Upper lobe of left lung (tissue), 6 donors: ENCODE data around the gene P4HTM. TPM values are rescaled to one million over a fixed set of nuclear protein-coding genes. Genes with fewer than 3 reads are reported as not detected.

Experiments used
- ATAC-seq, 2 donors: fragments of 200-7000 bp; cut with Tn5 transposase; one replicate each; pipeline ENCODE4 v1.9.1; 2022; ENCODE audit warnings: mild to moderate bottlenecking in 2 of 2, moderate library complexity in 2 of 2; ENCODE audit not compliant: low FRiP score in 2 of 2
- DNase-seq, 2 donors: peaks; one replicate each; pipeline ENCODE4 v3.0.0-alpha.2; 2019 to 2020
- H3K27ac ChIP-seq, 4 donors: fragments of 200-600 bp; sonication (generic); one replicate each; pipeline ENCODE4 v1.5.1; 2016 to 2019
- H3K27me3 ChIP-seq, 4 donors: fragments of 200-600 bp; sonication (generic); one replicate each; pipeline ENCODE4 v1.5.1; 2017 to 2019
- H3K36me3 ChIP-seq, 4 donors: fragments of 200-600 bp; sonication (generic); one replicate each; pipeline ENCODE4 v1.5.1; 2016 to 2019
- H3K4me1 ChIP-seq, 4 donors: fragments of 200-600 bp; sonication (generic); one replicate each; pipeline ENCODE4 v1.5.1; 2018 to 2019
- H3K4me3 ChIP-seq, 4 donors: fragments of 200-600 bp; sonication (generic); one replicate each; pipeline ENCODE4 v1.5.1; 2017 to 2019; ENCODE audit warnings: mild to moderate bottlenecking in 2 of 4, moderate library complexity in 1 of 4
- H3K9me3 ChIP-seq, 4 donors: fragments of 200-600 bp; sonication (generic); one replicate each; pipeline ENCODE4 v1.5.1; 2018 to 2019
- CTCF ChIP-seq, 6 experiments: fragments of 450-650 bp in 4 of 6; fragments of 200-600 bp in 2 of 6; sonication (generic) in 2 of 6; IDR thresholded peaks; one replicate each; pipeline ENCODE4 v1.5.1; 2016 to 2019; ENCODE audit warnings: antibody characterized with exemption in 6 of 6
- EP300 ChIP-seq, 4 donors: sonication (generic); formaldehyde crosslinking; IDR thresholded peaks; one replicate each; pipeline ENCODE4 v1.5.1; 2017; ENCODE audit warnings: antibody characterized with exemption in 4 of 4, control low read depth in 2 of 4
- POLR2A ChIP-seq, 4 donors: fragments of 450-650 bp; IDR thresholded peaks; one replicate each; pipeline ENCODE4 v1.5.1; 2016 to 2017; ENCODE audit warnings: antibody characterized with exemption in 4 of 4, mild to moderate bottlenecking in 2 of 4
- POLR2AphosphoS5 ChIP-seq, 2 donors: sonication (generic); formaldehyde crosslinking; IDR thresholded peaks; one replicate each; pipeline ENCODE4 v1.5.1; 2017; ENCODE audit warnings: antibody characterized with exemption in 2 of 2
- WGBS, 2 donors: methylation state at CpG; one replicate each; pipeline ENCODE4 v1.1.5; 2017 to 2018; 5-methylcytosine and 5-hydroxymethylcytosine counted together
- total RNA-seq, 6 donors: library from RNA; depleted of rRNA in 4 of 6; stranded (reverse); fragments of >200 nt in 4 of 6; gene quantifications; one replicate each; pipeline versions ENCODE4 v1.1.0 to v1.2.1, GENCODE V29; 2016 to 2021
- donor health status: DM: no; HTN: no; CAD: no; lungs with moderate emphysema.
- donor health status: DM: no; HTN: yes; CAD: no; lungs with severe emphysema.

The P4HTM gene
- total RNA-seq, 6 donors from 2014 or later, result 44.2 to 184 (median 69.9) TPM

GRCh38 chr3:48960841-48961413 is 29.1 kb upstream of the P4HTM start:
- peaks cover 14 to 49% (median 31%) of the 10 kb centered on the region in 4 donors for H3K36me3 ChIP-seq
- TF ChIP-seq POLR2AphosphoS5 (IDR thresholded peaks at IDR 0.05), result no peak
- no peak for TF ChIP-seq EP300 (IDR thresholded peaks at IDR 0.05)
- no peak for TF ChIP-seq POLR2A (IDR thresholded peaks at IDR 0.05)
- TF ChIP-seq CTCF (IDR thresholded peaks at IDR 0.05), result no peak
- H3K27me3 ChIP-seq, result no peaks in the 10 kb centered on the region
- DNase-seq (no peak), ATAC-seq (no peak)
- no peaks in the 10 kb centered on the region for H3K4me1 ChIP-seq
- H3K4me3 ChIP-seq, result no peak overlapping the region
- no peaks in the 10 kb centered on the region for H3K9me3 ChIP-seq
- H3K27ac ChIP-seq, result no peak overlapping the region
- 76 to 81% methylated on average over 4 of the region's 4 CpGs for WGBS, 2 donors

- H3K9me3 ChIP-seq, result no peaks in the 10 kb centered on the region
- WGBS, 2 donors, result 90 to 92% methylated on average over 2 of the region's 2 CpGs
- H3K27ac ChIP-seq, result no peak overlapping the region
- H3K4me1 ChIP-seq, result no peaks in the 10 kb centered on the region
- H3K27me3 ChIP-seq, result no peaks in the 10 kb centered on the region
- ATAC-seq (no peak), DNase-seq (no peak)
- peaks cover 15 to 60% (median 36%) of the 10 kb centered on the region in 4 donors for H3K36me3 ChIP-seq
- TF ChIP-seq POLR2AphosphoS5 (IDR thresholded peaks at IDR 0.05) (no peak), CTCF (IDR thresholded peaks at IDR 0.05) (no peak), EP300 (IDR thresholded peaks at IDR 0.05) (no peak), POLR2A (IDR thresholded peaks at IDR 0.05) (no peak)
- no peak overlapping the region for H3K4me3 ChIP-seq
These were observed 27.7 kb upstream of the P4HTM start for GRCh38 chr3:48962340-48962739.

GRCh38 chr3:48962939-48963338 is 27.1 kb upstream of the P4HTM start:
- Histone ChIP-seq H3K4me3 (no peak overlapping the region), H3K4me1 (no peaks in the 10 kb centered on the region), H3K9me3 (no peaks in the 10 kb centered on the region), H3K27me3 (no peaks in the 10 kb centered on the region), H3K36me3 (peaks cover 15 to 62% (median 35%) of the 10 kb centered on the region in 4 donors), H3K27ac (no peak overlapping the region)
- ATAC-seq (no peak), DNase-seq (no peak)
- WGBS, 2 donors, result 92 to 98% methylated on average over 4 of the region's 4 CpGs
- no peak for TF ChIP-seq CTCF (IDR thresholded peaks at IDR 0.05)
- no peak for TF ChIP-seq EP300 (IDR thresholded peaks at IDR 0.05)
- TF ChIP-seq POLR2A (IDR thresholded peaks at IDR 0.05), result no peak
- no peak for TF ChIP-seq POLR2AphosphoS5 (IDR thresholded peaks at IDR 0.05)

GRCh38 chr3:48963591-48963990 is 26.4 kb upstream of the P4HTM start:
- H3K9me3 ChIP-seq, result no peaks in the 10 kb centered on the region
- TF ChIP-seq CTCF (IDR thresholded peaks at IDR 0.05) (no peak), POLR2A (IDR thresholded peaks at IDR 0.05) (no peak), POLR2AphosphoS5 (IDR thresholded peaks at IDR 0.05) (no peak), EP300 (IDR thresholded peaks at IDR 0.05) (no peak)
- no peak for DNase-seq
- no peaks in the 10 kb centered on the region for H3K4me1 ChIP-seq
- no peak overlapping the region for H3K4me3 ChIP-seq
- no peaks in the 10 kb centered on the region for H3K27me3 ChIP-seq
- ATAC-seq, result no peak
- no peak overlapping the region for H3K27ac ChIP-seq
- 85 to 86% methylated on average over 2 of the region's 2 CpGs for WGBS, 2 donors
- peaks cover 12 to 62% (median 35%) of the 10 kb centered on the region in 4 donors for H3K36me3 ChIP-seq

GRCh38 chr3:48966367-48966766 is 23.7 kb upstream of the P4HTM start:
- TF ChIP-seq POLR2AphosphoS5 (IDR thresholded peaks at IDR 0.05), result no peak
- TF ChIP-seq EP300 (IDR thresholded peaks at IDR 0.05), result no peak
- TF ChIP-seq POLR2A (IDR thresholded peaks at IDR 0.05), result no peak
- TF ChIP-seq CTCF (IDR thresholded peaks at IDR 0.05), result no peak
- DNase-seq (no peak), ATAC-seq (no peak)
- Histone ChIP-seq H3K9me3 (no peaks in the 10 kb centered on the region), H3K36me3 (peaks cover 29 to 87% (median 57%) of the 10 kb centered on the region in 4 donors), H3K4me3 (no peak overlapping the region), H3K27ac (no peak overlapping the region), H3K27me3 (no peaks in the 10 kb centered on the region), H3K4me1 (no peaks in the 10 kb centered on the region)
- 86 to 91% methylated on average over 3 of the region's 3 CpGs for WGBS, 2 donors
